ENCODE measurements around the gene ACOXL.

ACOXL gene

DNA sequence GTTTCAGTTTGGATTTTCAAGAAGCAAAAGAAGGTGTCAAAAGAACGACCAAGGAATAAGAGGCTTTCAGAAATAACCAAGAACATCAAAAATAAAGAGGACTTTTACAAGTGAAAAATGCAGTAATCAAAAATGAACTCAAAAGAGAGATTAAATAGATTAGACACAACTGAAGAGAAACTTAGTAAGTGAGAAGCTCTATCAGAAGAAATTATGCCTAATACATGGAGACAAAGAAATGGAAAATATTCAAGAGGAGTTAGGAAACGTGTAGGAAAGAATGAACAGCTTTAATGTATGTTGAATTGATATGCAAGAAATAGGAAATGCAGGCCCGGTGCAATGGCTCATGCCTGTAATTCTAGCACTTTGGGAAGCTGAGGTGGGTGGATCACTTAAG lies 145.8 kb downstream of the ACOXL start:
- no peak for DNase-seq

DNA sequence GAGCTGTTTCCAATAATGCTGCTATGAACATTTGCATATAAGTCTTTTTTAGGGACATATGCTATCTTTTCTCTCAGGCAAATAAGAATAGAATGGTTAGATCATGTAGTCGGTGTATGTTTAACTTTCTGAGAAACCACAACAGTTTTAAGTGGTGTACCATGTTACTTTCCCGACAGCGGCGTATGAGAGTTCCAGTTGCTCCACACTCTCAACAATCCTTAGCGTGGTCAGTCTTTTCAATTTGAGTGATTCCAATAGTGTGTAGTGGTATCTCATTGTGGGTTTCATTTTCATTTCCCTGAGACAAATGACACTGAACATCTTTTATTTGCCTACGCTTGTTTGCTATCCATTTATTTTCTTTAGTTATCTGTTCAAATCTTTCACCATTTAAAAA lies 149.5 kb downstream of the ACOXL start:
- no peak for DNase-seq

DNA sequence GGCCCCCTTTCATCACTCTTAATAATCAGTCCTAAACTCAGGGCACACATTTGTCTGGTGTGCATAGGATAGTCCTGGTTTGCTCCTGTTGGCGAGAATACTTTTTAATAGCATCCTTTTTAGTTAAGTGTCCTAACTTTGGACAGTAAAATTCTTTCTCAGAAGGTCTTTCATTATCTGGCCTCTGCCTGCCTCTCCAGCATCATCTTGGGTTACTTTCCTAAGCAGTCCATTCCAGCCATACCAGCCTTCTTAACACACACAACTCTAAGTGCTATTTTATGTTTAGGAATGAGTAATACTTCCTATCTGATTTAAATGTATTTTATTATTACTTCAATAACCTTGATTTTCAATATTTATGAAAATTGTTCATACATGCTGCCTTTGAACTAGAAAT lies 151.0 kb downstream of the ACOXL start:
- no peak for DNase-seq

DNA sequence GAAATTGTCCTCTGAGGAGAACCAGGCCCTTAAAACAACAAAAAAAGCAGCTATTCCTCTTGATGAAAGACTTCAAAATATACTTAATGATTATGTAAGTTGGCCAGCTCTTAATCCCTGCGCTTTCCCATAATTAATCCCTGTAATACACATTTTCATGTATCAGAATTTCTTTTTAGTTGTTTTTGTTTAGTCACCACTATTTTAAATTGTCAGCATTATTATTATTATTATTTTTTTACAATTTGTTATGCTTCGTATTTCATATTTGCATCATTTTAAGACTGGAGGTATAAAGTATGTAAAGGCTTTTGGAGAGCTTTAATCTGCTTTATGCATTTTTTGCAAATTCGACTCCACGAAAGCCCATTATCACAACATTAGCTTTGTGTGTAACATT lies 152.9 kb downstream of the ACOXL start:
- DNase-seq = no peak

DNA sequence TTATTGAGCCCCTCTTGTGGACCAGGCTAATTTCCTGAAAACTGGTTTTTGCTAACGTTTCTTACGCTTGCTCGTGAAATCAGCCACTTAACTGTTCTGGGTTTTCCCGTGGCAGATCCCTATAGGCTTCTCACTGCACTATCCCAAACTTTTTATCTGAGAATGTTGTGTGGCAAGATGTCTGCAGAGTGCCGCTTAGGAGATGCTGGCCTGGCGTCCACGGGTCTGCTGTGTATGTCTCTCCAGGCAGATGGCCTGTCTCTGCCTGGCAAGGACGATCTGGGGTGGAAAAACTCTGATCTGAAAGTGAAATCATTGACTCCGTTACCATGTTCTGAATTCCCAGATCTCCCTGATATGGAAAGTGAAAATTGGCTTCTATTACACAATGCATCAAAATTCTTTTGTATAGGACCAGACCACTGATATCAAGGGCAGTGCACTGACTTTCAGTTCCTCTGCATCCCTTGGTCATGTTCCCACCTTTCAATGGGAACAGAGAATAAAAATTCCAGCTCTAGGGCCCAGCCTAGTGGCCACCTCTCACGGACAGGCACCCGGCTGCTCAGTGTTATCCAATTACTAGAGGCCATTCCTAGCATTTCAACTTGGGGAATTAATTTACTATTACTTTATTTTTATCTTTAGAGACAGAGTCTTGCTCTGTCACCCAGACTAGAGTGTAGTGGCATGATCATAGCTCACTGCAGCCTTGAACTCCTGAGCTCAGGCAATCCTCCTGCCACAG lies 154.6 kb downstream of the ACOXL start:
- DNase-seq = no peak

DNA sequence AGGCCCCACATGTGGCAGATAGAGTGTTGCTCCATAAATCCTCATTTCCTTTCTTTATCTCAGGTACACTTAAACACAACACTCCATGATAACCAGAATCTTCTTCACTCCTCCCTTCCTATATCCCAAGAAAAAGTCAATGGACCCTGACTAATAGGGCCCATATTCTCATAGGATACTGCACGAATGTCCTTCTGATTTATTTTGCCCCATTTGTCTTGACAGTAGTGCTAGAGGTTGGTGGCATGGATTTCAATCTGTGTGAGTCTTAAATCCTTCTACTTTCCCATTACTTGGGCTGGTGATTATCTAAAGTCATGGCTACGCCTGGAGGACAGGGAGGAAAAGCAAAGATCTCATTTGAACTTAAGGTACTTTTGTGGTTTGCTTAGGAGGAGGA lies 156.0 kb downstream of the ACOXL start:
- no peak for DNase-seq

DNA sequence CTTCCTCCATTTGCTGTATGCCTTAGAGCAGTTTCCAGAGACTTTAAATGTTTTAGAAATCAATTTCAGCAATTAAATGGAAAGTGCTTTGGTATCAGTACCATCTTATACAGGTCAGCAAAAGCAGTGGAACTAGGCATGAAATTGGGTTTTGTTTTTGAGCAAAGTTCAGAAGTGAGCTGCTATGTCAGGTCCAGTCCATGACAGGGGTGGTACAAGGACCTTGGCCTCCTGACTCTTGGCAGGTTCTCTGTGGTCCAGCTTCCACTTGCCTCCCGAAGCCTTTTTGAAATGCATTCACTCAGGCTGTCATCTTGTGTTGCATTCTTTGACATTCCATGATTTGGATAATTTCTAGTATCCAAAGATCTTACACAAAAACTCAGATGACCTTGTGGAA lies 159.3 kb downstream of the ACOXL start:
- no peak for DNase-seq

DNA sequence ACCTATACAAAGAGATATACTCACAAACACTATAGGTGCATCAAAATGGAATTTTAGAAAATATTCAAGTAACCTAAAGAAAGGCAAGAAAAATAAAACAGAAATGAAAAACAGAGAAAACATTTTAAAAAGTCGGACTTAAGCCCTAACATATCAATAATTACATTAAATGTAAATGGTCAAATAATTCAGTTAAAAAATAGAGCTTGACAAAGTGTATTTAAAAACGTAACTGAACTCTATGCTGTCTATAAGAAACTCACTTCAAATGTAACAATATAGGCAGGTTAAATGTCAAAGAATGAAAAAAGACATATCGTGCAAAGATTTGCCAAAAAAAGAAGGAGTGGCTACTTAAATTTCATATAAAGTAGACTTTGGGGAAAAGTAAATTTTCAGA lies 163.9 kb downstream of the ACOXL start:
- no peak for DNase-seq

DNA sequence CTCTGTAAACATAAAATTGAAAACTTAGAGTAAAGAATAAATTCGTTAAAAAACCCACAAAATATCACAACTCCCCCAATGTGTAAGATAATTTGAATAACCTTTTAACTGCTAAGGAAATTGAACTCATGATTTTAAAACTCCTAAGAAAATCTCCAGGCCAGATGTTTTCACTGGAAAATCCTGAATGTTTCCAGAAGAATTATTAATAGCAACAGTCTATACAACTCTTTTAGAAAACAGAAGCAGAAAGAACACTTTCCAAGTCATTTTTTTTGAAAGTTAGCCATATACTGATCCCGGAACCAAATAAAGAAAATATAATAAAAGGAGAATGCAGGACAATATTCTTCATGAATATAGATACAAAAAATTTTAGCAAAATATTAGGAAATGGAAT lies 165.6 kb downstream of the ACOXL start:
- DNase-seq = no peak

DNA sequence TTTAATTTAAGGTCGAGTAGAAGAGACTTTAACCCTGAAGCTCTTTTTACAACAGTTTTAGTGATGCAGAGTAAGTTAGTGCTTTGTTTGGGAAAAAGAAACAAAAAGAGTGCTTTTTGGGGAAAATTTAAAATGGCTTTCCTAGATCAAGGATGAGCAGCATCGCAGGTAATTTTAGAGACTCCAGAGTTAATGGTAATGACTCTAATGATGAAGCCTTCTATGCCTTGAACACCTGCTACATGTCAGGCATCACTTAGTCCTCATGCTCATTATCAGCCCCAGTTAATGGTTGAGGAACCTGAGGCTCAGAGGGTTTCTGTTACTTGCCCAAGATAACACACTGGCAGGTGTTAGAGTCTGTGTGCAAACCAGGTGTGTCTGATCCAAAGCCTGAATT lies 167.8 kb downstream of the ACOXL start:
- no peak for DNase-seq

DNA sequence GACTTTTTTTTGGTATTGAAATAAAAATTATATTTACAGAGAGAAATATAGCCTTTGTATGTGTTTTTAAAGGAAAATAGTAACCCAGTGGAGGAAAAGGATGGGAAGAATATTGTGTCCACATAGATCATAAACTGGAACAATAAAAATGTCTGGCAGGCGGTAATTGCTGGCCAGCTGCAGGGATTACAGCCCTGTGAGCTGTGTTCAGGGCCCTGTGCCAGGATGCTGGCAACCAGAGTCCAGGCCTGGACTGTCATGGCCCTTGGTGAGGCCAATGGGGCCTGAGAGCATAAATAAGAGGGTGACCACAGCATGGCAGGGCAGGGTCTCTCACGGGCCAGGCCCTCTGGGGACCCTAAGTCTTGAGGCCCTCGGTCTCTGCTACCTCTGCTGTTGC lies 171.2 kb downstream of the ACOXL start:
- DNase-seq = no peak

DNA sequence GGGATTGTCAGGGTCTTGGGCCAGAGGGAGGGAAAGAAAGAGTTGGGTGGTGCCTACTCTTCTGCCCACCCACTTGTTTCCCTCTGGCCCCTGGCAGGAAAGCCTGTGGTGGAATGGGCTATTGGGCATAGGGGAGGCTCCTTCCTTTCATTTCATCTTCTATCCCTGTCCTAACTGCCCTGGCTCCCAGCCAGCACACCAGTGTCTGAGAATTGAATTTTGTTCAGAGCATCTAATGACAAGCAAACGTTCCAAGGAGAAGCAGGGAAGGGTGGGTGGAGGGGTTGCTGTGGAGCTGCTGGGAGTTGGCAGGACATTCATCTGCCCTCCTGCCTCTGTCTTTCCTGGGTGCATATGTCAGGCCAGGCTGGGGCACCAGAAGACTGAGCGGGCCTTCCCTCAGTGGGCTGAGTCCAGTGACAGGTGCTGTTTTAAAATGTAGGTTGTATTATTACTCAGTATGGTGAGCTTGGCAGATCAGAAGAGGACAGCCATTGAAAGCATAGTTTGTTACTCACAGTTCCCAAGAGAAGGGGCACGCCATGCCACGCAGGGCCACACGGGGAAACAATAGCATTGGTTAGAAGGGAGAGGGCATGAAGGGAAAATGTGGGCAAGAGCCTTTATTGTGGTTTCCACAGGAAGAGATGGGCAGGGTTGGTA lies 171.9 kb downstream of the ACOXL start:
- DNase-seq = no peak

DNA sequence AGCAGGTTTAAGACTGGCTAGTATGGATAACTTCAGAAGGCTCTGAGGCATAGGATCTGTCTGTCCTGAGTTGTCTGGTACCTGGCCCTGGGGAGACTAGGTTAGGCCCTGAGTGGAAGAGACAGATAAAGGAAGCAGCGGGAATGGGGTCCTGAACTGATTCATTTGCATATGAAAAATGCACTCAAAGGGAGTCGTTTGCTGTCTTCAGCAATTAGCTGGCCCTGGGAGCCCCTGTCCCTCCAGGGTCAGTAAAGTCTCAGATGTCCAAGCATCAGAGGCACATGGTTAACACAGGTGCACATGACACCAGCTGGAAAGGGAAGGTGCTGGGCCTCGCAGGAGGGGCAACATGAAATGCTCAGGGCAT lies 172.4 kb downstream of the ACOXL start:
- DNase-seq = no peak

DNA sequence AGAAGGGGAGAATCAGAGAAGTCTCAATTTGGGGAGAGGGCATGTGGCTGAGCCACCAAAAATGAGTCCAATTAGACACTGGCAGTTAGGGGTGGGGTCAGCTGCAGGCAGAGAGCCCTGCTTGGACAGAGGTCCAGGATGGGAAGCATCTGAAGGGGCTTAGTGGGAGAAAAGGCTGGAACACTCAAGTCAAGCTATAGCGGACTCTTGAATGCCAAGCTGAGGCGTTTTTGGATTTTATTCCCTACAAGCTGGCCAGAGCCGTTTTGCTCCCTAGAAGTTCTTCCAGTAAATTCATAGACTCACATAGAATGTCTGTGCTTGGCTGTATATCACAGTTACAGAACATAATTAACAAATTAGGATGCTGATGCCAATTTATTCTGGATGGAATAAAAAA lies 172.8 kb downstream of the ACOXL start:
- no peak for DNase-seq

DNA sequence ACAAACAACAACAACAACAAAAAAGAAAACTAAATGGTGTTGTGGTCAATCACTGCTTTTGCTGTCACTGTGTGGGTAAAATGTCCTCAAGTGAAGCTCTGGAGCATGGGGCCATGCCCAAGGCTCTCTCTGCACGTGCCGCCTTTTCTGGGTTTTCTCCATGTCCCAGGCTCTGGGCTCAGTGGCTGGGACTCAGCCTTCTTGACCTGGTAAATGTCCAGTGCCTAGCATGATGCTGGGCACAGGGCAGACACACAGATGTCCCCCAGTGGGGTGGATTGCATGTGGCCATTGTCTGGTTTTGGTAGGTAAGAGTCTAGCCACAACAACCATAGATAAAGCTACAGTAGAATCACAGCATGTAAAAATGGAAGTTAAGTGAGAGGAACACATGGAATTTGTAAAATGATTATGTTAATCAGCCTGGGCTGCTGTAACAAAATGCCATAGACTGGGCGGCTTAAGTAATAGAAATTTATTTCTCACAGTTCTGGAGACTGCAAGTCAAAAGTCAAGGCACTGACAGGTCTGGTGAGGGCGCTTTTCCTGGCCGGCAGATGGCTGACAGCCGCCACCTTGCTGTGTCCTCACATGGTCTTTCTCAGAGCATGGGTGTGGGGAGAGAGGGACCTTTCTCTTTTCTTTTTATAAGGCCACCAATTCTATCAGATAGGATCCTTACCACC lies 174.4 kb downstream of the ACOXL start:
- no peak for DNase-seq

DNA sequence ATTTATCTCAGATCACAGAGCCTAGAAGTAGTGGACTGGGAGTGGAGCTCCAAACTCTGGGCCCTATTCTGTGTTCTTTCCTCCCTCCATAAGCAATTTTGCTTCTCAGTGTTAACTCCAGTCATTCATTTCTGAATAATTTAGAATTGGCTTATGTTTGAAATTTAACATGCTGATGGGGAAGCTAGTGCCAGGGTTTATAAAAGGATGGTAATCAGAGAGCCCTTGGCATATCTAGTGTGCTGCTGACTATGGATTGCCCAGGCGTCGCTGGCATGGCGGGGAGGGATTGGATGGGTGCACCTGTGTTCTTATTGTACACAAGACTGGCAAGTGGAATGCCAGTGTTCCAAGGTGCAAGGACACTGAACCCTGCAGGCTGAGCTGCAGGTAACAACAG lies 177.1 kb downstream of the ACOXL start:
- DNase-seq = no peak

DNA sequence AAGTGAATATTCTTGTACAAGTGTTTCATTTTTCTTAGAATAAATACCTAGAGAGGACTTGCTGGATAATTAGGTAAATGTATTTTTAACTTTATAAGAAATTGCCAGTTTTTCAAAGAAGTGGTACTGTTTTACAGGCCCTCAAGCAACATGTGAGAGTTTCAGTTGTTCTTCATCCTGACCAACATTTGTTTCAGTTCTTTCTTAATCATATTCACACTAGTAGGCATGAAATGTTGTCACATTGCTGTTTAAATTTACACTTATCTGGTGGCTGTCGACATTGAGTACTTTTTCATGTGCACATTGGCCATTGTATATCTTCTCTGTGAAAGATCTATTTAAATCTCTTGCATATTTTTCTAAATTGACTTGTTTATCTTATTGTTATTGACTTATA lies 178.1 kb downstream of the ACOXL start:
- DNase-seq = no peak

DNA sequence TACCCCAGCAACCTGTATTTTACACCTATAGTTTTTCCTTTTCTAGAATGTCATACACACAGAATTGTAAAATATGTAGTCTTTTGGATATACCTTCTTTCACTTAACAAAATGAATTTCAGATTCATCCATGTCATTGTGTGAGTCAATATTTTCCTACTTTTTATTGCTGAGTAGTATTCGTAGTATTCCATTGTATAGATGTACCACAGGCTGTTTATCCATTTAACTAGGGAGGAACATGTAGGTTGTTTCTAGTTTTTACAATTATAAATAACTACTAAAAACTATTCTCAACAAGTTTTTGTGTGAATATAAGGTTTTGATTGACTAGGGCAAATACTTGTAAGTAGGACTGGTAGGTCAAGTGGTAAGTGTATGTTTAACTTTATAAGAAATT lies 187.4 kb downstream of the ACOXL start:
- DNase-seq = no peak

DNA sequence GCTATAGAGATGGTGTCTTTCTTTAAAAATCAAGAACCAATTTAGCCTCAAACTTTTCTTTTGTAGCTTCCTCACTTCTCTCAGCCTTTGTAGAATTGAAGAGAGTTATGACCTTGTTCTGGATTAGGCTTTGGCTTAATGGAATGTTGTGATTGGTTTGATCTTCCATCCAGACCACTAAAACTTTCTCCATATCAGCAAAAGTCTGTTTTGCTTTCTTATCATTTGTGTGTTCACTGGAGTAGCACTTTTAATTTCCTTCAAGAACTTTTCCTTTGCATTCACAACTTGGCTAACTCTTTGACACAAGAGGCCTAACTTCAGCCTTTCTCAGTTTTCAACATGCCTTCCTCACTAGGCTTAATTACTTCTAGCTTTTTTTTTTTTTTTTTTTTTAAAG lies 193.1 kb downstream of the ACOXL start:
- DNase-seq = no peak

DNA sequence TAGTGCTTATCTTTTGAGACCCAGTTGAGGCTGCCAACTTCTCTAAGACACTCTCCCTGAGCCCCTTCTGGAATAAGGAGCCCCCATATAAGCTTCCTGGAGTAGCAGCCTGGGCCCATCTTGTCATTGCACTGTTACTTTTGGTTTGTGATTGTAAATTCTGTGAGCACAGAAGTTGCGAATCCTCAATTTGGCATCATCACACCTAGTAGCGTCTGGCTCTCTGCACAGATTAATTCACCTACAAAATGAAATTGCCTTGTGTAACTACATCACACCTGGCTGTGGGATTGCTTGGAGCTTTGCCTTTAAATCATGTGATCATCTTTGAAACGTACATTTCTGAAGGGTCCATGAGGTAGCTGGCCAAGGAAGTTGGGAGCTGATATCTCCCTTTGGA lies 195.2 kb downstream of the ACOXL start:
- DNase-seq = no peak

DNA sequence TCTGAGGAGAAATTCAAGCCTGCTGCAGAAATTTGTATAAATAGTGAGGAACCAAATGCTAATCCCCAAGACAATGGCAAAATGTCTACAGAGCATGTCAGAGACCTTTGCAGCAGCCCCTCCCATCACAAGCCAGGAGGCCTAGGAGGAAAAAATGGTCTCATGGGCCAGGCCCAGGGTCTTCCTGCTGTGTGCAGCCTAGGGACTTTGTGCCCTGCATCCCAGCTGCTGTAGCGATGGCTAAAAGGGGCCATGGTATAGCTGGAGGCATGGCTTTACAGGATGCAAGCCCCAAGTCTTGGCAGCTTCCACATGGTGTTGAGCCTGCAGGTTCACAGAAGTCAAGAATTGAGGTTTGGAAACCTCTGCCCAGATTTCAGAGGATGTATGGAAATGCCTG lies 197.2 kb downstream of the ACOXL start:
- DNase-seq = no peak

DNA sequence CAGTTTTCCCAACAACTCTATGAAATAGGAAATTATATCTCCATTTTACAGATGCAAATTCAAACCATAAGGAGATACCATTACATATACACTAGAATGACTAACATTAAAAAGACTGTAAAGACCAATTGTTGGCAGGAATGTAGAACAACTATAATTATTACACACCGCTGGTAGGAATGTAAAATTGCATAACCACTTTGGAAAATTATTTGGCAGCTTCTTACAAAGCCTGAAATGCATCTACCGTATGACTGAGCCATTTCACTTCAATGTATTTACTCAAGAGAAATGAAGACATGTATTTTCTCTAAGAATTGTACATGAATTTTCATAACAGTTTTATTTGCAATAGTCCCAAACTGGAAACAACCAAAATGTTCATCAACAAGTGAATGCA lies 199.3 kb downstream of the ACOXL start:
- no peak for DNase-seq

DNA sequence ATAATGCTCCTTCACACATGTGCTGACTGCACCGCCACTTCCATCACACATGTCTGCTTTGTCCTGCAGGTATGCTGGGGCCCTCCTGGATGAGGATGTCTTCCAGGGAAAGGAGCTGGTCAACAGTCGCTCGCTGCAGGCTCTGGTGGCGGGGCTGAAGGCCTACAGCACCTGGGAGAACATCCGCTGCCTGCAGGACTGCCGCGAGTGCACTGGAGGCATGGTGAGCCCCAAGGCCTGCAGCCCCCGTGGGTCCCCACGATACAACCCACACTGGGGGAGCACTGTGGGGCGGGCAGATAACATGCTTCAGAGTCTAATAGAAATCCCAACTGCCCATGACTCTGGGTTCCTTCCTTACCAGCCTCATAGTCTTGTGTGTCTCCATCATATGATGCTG lies 201.0 kb downstream of the ACOXL start:
- no peak for DNase-seq

DNA sequence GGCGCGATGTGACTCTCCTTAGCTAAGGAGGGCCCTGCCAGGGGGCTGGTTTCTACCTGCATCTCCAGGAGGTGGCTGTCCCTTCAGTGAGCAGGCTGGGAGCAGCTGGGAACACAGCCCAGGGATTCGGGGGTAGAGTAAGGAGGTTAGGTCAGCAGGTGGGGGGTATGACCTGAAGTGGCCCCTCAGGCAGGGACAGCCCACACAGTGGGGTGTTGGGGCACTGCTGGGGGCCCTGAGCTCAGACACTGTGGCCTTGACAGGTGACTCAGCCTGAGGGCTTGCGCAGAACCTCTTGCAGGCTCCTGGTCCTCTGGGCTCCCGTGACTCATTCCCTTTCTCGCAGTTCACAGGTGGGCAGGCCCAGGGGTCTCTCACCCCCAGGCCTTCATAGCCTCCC lies 202.6 kb downstream of the ACOXL start:
- no peak for DNase-seq

All from activated CD4-positive, CD25-positive, alpha-beta regulatory T cell treated with anti-CD3 and anti-CD28 coated beads, Interleukin-2, amount 50 U/mL, for 72 hours (primary cell).